ENCODE measurements around the gene PPIL4. TPM values are rescaled to one million over a fixed set of nuclear protein-coding genes. Genes with fewer than 3 reads are reported as not detected.

PPIL4 gene
- total RNA-seq, 3 donors from 2014 or later, result 34.7 to 46.0 (median 36.2) TPM

DNA sequence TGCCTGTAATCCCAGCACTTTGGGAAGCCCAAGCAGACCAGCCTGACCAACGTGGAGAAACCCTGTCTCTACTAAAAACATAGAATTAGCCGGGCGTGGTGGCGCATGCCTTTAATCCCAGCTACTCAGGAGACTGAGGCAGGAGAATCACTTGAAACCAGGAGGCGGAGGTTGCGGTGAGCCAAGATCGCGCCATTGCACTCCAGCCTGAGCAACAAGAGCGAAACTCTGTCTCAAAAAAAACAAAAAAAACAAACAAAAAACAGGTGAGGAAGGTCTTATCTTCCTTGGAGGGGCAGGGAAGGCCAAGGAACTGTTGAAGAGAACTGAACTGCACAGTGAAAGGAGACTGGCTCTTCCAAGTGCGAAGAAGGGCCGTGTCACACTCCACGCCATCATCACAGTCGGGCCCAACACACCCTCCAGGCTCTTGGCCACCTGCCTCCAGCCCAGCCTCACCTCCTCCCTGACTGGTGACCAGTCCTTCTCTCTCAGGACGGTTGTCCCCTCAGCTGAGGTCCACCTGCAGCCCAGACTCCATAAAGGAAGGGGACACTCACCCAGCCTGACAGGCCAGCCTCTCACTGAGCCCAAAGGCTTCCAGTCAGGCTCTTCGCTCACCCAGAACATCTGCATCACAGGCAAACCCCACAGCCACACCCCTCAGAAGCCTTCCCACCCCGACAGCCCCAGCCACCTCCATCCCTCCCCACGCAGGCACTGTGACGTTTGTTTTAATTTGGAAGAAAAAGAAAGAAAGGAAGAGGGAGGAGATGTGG is 65.2 kb downstream of the PPIL4 start:
- DNase-seq (ENCODE audit: low spot score in 2 of 2), result no peak
- H3K4me1 ChIP-seq, result peaks cover 0 to 5% of the 10 kb centered on the region in 2 donors
- no peak overlapping the region for H3K4me3 ChIP-seq
- no peaks in the 10 kb centered on the region for H3K36me3 ChIP-seq
- intact Hi-C loops (cut with DNase I; ENCODE audit: low total_unique reads), result no loop called here
- no peaks in the 10 kb centered on the region for H3K27me3 ChIP-seq
- TF ChIP-seq POLR2AphosphoS5 (IDR thresholded peaks at IDR 0.05) (no peak), POLR2A (IDR thresholded peaks at IDR 0.05) (no peak)
- TF ChIP-seq, protein P1, sequence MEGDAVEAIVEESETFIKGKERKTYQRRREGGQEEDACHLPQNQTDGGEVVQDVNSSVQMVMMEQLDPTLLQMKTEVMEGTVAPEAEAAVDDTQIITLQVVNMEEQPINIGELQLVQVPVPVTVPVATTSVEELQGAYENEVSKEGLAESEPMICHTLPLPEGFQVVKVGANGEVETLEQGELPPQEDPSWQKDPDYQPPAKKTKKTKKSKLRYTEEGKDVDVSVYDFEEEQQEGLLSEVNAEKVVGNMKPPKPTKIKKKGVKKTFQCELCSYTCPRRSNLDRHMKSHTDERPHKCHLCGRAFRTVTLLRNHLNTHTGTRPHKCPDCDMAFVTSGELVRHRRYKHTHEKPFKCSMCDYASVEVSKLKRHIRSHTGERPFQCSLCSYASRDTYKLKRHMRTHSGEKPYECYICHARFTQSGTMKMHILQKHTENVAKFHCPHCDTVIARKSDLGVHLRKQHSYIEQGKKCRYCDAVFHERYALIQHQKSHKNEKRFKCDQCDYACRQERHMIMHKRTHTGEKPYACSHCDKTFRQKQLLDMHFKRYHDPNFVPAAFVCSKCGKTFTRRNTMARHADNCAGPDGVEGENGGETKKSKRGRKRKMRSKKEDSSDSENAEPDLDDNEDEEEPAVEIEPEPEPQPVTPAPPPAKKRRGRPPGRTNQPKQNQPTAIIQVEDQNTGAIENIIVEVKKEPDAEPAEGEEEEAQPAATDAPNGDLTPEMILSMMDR (IDR thresholded peaks at IDR 0.05), result no peak
- H3K9me3 ChIP-seq, result no peaks in the 10 kb centered on the region
- peak overlapping the region in 1 of 2 donors; percentile 5 for H3K27ac ChIP-seq

DNA sequence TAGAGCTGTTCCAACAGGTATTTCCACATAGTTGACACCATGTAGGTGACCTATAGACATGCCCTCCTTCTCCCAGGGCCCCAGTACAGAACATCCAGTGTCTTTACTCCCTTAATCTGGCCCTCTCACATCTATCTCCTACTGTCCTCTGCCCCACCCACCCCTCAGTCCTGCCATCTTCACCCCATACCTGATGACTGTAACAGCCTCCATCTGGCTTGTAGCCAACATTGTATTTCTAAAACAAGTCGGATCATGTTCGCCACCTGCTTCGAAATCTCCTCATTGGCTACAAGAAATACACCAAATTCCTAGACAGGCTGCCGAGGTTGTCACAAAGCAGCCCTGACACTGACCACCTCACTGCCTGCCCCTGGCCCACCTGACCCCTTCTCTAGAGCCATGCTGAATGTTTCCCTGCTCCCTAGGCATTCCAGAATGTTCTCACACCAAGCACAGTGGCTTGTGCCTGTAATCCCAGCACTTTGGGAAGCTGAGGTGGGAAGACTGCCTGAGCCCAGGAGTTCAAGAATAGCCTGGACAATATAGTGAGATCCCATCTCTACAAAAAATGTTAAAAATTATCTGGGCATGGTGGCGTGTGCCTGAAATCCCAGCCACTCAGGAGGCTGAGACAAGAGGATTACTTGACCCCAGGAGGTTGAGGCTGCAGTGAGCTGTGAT is 67.1 kb downstream of the PPIL4 start:
- Histone ChIP-seq H3K9me3 (no peaks in the 10 kb centered on the region), H3K36me3 (no peaks in the 10 kb centered on the region), H3K27ac (no peak overlapping the region), H3K4me1 (peaks cover 0 to 5% of the 10 kb centered on the region in 2 donors), H3K4me3 (no peak overlapping the region), H3K27me3 (no peaks in the 10 kb centered on the region)
- DNase-seq (ENCODE audit: low spot score in 2 of 2), result no peak
- TF ChIP-seq POLR2A (IDR thresholded peaks at IDR 0.05) (no peak), POLR2AphosphoS5 (IDR thresholded peaks at IDR 0.05) (no peak)
- TF ChIP-seq, protein P1 (IDR thresholded peaks at IDR 0.05), result no peak
- intact Hi-C loops (cut with DNase I; ENCODE audit: low total_unique reads), result no loop called here

DNA sequence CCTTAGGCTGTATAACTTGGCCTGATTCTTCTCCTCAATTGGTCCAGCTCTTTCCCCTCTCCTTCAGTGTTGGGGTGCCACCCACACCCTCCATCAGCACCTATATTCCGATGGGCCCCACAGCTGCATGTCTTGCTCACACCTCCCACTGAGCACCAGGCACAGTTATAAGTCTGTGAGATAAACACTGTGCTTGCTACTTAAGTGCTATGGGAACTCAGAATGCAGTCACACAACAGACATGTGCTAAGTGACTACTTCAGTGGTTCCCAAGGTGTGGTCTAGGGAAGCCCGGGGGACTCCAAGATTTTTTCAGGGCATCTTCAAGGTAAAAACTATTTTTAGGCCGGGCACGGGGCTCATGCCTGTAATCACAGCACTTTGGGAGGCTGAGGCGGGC is 68.3 kb downstream of the PPIL4 start:
- TF ChIP-seq POLR2A (IDR thresholded peaks at IDR 0.05) (no peak), POLR2AphosphoS5 (IDR thresholded peaks at IDR 0.05) (no peak)
- TF ChIP-seq, protein P1 (IDR thresholded peaks at IDR 0.05), result no peak
- Histone ChIP-seq H3K27ac (no peak overlapping the region), H3K9me3 (no peaks in the 10 kb centered on the region), H3K36me3 (no peaks in the 10 kb centered on the region), H3K4me1 (peaks cover 0 to 5% of the 10 kb centered on the region in 2 donors), H3K4me3 (no peak overlapping the region), H3K27me3 (no peaks in the 10 kb centered on the region)
- intact Hi-C loops (cut with DNase I; ENCODE audit: low total_unique reads), result no loop called here
- no peak for DNase-seq (ENCODE audit: low spot score in 2 of 2)

DNA sequence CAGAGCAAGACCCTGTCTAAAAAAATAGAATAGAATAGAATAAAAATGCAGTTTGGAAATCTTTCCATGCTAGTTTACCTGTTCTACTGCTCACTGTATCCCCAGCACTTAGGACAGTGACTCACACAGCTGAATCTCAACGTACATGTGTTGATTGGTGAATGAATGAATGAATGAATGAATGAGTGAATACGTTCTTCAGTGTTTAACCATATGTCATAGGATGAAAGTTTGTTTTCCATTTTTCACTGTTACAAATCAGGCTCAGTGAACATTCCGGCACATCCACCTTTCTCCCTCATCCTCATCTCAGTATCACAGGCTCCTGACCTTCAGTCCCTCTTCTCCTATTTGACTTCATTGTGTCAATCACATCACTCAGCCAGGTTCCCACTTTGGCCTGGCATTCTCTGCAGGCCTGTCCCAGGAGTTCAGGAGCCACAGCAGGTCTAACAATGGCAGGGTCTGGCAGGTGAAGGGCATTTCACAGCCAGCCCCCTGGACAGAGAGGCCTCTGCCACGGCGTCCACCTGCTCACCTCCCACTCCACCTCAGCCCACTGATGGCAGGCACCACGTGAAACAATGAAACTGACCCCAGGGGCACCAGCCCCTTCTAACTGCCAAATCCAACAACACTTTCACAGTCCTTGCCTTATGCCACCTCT is 68.9 kb downstream of the PPIL4 start:
- intact Hi-C loops (cut with DNase I; ENCODE audit: low total_unique reads), result no loop called here
- no peaks in the 10 kb centered on the region for H3K9me3 ChIP-seq
- H3K27ac ChIP-seq, result no peak overlapping the region
- no peak for DNase-seq (ENCODE audit: low spot score in 2 of 2)
- H3K4me3 ChIP-seq, result no peak overlapping the region
- H3K36me3 ChIP-seq, result no peaks in the 10 kb centered on the region
- no peaks in the 10 kb centered on the region for H3K27me3 ChIP-seq
- TF ChIP-seq, protein P1 (IDR thresholded peaks at IDR 0.05), result no peak
- TF ChIP-seq POLR2AphosphoS5 (IDR thresholded peaks at IDR 0.05), result no peak
- no peak for TF ChIP-seq POLR2A (IDR thresholded peaks at IDR 0.05)
- no peaks in the 10 kb centered on the region for H3K4me1 ChIP-seq
